Mucosa of stomach (tissue), 1 donor: ENCODE measurements around the gene NETO2.
"Not testable (repeated sequence)": the region's sequence is repeated elsewhere in the genome, so short reads cannot be mapped to it uniquely, and the experiment has no call there.

Source experiments
- H3K27me3 ChIP-seq: one replicate; pipeline ENCODE4 v1.7.0; 2013; ENCODE audit warnings: mild to moderate bottlenecking, low read length; ENCODE audit not compliant: control insufficient read depth, insufficient read depth
- H3K36me3 ChIP-seq: one replicate; pipeline ENCODE4 v1.7.0; 2013; ENCODE audit warnings: low read length; ENCODE audit not compliant: control insufficient read depth, insufficient read depth
- H3K4me1 ChIP-seq: one replicate; pipeline ENCODE4 v1.7.0; 2013; ENCODE audit warnings: mild to moderate bottlenecking, low read length; ENCODE audit not compliant: control insufficient read depth, insufficient read depth
- H3K4me3 ChIP-seq: one replicate; pipeline ENCODE4 v1.7.0; 2013; ENCODE audit warnings: low read length
- H3K9ac ChIP-seq: one replicate; pipeline ENCODE4 v1.7.0; 2013; ENCODE audit warnings: mild to moderate bottlenecking, low read length, moderate library complexity
- H3K9me3 ChIP-seq: one replicate; pipeline ENCODE4 v1.7.0; 2013; ENCODE audit warnings: mild to moderate bottlenecking, low read length, moderate library complexity; ENCODE audit not compliant: control insufficient read depth
- donor health status: Pancreatic carcinoma.

The NETO2 gene

DNA sequence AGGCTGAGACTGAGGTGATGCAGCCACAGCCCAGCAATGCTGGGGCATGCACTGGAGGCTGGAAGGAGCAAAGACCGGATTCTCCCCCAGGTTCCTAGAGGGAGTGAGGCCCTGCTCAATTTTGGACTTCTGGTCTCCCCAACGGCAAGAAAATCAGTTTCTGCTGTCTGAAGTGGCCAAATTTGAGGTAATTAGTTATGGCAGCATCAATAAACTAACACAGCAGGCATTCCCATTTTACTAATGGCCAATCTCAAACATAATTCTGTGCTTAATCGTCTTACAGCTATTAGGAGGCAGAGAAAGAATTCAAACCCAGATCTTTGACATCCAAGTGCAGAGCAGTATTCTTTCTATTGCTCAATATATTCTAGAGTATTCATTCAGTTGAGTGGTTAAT is 16.2 kb downstream of the NETO2 start:
- Histone ChIP-seq H3K9ac (no peak overlapping the region), H3K9me3 (no peaks in the 10 kb centered on the region)

DNA sequence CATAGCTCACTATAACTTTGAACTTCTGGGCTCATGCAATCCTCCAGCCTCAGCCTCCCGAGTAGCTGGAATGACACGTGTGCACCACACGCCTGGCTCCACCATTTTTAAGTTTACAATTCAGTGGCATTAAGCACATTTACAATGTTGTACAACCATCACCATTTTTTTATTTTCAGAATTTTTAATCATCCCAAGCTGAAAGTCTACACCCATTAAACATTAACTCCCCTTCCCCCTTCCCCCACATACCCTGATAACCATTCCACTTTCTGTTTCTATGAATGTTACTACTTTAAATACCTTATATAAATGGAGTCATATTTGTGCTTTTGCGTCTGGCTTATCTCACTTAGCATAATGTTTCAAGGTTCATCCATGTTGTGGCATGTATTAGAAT is 18.0 kb downstream of the NETO2 start:
- no peak overlapping the region for H3K4me3 ChIP-seq
- no peaks in the 10 kb centered on the region for H3K4me1 ChIP-seq
- H3K9me3 ChIP-seq: no peaks in the 10 kb centered on the region
- H3K36me3 ChIP-seq: no peaks in the 10 kb centered on the region
- H3K27me3 ChIP-seq: no peaks in the 10 kb centered on the region
- H3K9ac ChIP-seq: no peak overlapping the region

More for the DNA sequence above, 16.2 kb downstream of the NETO2 start:
- H3K36me3 ChIP-seq: no peaks in the 10 kb centered on the region
- no peaks in the 10 kb centered on the region for H3K4me1 ChIP-seq
- H3K27me3 ChIP-seq: no peaks in the 10 kb centered on the region
- no peak overlapping the region for H3K4me3 ChIP-seq

DNA sequence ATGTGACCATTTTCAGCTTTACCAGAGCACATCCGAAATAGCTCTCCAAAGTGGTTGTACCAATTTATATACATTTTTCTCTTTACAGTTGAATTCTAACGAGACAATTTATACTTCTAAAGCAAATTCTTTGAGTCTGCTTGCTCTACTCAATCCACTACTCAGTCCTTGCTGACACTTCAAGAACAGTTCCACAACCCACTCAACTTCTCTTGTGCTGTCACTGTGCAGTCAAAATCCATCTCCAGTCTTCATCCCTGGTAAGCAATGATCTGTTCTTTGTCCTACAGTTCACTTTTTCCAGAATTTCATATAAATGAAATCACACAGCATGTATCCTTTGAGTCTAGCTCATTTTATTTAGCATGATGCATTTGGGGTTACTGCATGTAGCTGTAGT is 30.6 kb downstream of the NETO2 start:
- no peaks in the 10 kb centered on the region for H3K4me1 ChIP-seq
- no peaks in the 10 kb centered on the region for H3K36me3 ChIP-seq
- no peaks in the 10 kb centered on the region for H3K9me3 ChIP-seq
- no peak overlapping the region for H3K4me3 ChIP-seq
- no peak overlapping the region for H3K9ac ChIP-seq
- H3K27me3 ChIP-seq: no peaks in the 10 kb centered on the region

DNA sequence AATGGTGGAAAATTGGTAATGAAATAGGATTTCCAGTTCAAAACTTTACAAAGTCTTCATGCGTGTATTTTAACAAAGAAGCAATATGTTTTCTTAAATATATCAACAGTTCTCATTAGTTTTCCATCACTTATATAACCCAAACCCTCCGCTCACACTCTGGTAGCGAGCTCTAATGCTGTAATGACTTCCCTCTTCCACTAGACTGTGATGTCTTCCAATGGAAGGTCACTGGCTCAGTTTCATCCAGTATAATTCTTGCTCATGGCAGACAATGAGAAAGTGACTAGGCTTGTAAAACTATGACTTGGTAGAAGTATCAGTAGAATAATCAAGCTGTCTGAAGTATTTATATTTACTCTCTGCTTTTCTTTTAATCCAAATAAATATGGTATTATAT is 32.8 kb downstream of the NETO2 start:
- no peaks in the 10 kb centered on the region for H3K4me1 ChIP-seq
- H3K9ac ChIP-seq: no peak overlapping the region
- H3K4me3 ChIP-seq: no peak overlapping the region
- H3K36me3 ChIP-seq: no peaks in the 10 kb centered on the region
- no peaks in the 10 kb centered on the region for H3K27me3 ChIP-seq
- H3K9me3 ChIP-seq: no peaks in the 10 kb centered on the region

DNA sequence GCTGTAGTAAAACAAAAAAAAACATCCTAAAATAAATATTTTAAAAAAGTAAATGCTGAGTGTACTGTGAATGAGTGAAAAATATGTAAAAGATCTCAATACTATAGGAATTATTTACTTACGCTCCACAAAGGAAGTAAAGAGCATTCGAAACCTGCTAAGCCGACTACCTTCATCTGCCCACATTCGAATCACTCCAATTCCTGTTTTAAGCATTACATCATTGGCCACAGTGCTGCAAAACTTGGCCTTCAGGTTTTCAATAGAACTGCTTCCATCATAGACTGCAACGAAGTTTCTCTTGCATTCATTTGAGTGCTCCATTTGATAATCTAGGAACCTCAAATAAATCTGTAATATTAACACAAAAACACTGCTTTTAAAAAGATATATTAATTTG is 34.4 kb downstream of the NETO2 start:
- Histone ChIP-seq H3K4me1 (no peaks in the 10 kb centered on the region), H3K36me3 (no peaks in the 10 kb centered on the region), H3K27me3 (no peaks in the 10 kb centered on the region), H3K4me3 (no peak overlapping the region), H3K9me3 (no peaks in the 10 kb centered on the region), H3K9ac (no peak overlapping the region)

DNA sequence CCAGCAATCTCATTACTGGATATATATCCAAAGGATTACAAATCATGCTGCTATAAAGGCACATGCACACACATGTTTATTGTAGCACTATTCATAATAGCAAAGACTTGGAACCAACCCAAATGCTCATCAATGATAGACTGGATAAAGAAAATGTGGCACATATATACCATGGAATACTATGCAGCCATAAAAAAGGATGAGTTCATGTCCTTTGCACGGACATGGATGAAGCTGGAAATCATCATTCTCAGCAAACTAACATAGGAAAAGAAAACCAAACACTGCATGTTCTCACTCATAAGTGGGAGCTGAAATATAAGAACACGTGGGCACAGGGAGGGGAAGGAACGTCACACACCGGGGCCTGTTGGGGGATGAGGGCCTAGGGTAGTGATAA is 40.8 kb downstream of the NETO2 start:
- H3K4me3 ChIP-seq, H3K27me3 ChIP-seq, H3K9me3 ChIP-seq, H3K36me3 ChIP-seq, H3K9ac ChIP-seq, H3K4me1 ChIP-seq: not testable (repeated sequence)

DNA sequence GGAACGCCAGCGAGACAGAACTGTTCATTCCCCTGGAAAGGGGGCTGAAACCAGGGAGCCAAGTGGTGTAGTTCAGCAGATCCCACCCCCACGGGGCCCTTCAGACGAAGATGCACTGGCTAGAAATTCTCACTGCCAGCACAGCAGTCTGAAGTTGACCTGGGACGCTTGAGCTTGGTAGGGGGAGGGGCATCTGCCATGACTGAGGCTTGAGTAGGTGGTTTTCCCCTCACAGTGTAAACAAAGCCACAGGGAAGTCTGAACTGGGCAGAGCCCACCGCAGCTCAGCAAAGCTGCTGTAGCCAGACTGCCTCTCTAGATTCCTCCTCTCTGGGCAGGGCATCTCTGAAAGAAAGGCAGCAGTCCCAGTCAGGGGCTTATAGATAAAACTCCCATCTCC is 46.6 kb downstream of the NETO2 start:
- H3K4me3 ChIP-seq, H3K4me1 ChIP-seq, H3K9ac ChIP-seq, H3K27me3 ChIP-seq, H3K9me3 ChIP-seq, H3K36me3 ChIP-seq: not testable (repeated sequence)

DNA sequence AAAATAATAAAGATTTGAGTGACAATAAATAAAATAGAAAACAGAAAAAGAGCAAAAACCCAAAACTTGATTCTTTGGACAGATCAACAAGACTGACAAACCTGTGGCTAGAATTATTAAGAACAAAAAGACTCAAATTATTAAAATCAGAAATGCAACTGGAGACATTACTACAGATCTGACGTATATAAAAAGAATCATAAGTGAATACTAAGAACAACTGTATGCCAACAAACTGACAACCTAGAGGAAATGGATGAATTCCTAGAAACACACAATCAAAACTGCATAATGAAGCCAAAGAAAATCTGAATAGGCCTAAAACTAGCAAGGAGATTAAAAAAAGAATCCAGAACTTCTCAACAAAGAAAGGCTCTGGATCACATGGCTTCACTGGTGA is 47.4 kb downstream of the NETO2 start:
- H3K9me3 ChIP-seq: no peaks in the 10 kb centered on the region
- H3K4me1 ChIP-seq: no peaks in the 10 kb centered on the region
- no peak overlapping the region for H3K4me3 ChIP-seq
- no peaks in the 10 kb centered on the region for H3K36me3 ChIP-seq
- H3K9ac ChIP-seq: no peak overlapping the region
- no peaks in the 10 kb centered on the region for H3K27me3 ChIP-seq

DNA sequence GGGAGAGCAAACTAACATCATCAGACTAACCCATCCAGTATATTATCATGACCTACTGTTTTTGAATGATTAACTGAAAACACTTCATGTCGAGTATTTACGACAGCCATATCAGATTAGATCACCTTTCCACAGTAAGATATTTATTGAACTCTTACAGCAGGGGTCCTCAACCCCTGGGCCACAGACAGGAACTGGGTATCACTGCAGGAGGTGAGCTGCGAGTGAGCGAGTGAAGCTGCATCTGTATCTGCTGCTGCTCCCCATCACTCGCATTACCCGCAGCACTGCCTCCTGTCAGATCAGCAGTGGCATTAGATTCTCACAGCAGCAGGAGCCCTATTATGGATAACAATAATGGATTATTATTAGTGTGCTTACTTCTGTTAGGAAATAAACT is 59.5 kb downstream of the NETO2 start:
- Histone ChIP-seq H3K27me3 (no peaks in the 10 kb centered on the region), H3K9me3 (no peaks in the 10 kb centered on the region), H3K36me3 (no peaks in the 10 kb centered on the region), H3K9ac (no peak overlapping the region), H3K4me3 (no peak overlapping the region), H3K4me1 (no peaks in the 10 kb centered on the region)

DNA sequence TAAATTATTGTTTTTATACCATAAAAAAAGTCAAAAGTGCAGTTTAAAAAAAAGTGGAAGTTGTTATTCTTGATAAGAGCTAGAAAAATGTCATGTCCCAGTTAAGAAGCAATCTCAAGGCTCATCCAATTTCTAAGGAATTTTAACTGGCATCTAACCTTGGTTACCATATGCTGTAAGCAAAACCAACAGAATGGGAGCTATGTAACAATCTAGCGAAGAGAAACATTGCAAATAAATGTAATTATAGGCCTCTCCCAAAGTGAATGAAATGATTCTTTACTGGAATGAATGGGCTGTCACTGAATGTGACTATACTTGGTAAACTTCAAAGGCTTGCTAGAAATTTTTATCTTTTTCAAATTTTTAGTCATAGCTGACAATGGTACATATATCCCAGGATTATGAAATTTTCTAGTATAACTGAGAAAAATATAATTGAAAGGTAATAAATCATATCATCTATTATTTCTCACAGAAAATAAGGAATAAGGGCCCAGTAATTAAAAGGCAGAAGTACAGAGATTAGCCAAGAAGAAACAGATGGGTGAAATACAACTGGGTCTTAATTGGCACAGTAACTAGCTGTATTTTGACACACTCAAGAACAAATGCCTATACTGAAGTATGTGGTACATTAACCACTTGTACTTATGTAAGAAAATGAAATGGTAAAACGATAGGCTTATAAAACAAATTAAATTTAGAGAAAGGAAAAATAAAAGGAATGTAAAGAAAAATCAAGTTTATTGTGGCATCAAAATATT is 61.5 kb downstream of the NETO2 start:
- no peaks in the 10 kb centered on the region for H3K9me3 ChIP-seq
- no peak overlapping the region for H3K9ac ChIP-seq
- no peak overlapping the region for H3K4me3 ChIP-seq
- no peaks in the 10 kb centered on the region for H3K27me3 ChIP-seq
- H3K4me1 ChIP-seq: no peaks in the 10 kb centered on the region
- no peaks in the 10 kb centered on the region for H3K36me3 ChIP-seq

DNA sequence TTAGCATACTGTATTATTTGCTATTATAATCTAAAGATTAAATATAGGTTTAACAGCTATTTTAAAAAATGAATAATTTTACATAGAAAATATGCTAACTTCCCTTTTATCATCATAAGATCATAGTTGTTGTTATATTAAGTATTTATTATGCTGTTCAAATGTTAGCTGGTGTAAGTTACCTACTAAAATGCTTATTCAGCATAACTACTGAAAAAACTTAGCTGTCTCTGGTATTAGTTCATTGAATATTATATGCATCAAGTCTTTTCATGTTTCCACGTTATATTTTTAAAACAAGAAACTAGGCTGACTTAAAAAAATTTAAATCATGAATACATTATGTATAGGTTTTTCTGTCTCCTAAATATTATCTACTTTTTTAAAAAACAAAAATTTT is 62.6 kb downstream of the NETO2 start:
- Histone ChIP-seq H3K9ac (no peak overlapping the region), H3K27me3 (no peaks in the 10 kb centered on the region), H3K4me1 (no peaks in the 10 kb centered on the region), H3K4me3 (no peak overlapping the region), H3K9me3 (no peaks in the 10 kb centered on the region), H3K36me3 (no peaks in the 10 kb centered on the region)

DNA sequence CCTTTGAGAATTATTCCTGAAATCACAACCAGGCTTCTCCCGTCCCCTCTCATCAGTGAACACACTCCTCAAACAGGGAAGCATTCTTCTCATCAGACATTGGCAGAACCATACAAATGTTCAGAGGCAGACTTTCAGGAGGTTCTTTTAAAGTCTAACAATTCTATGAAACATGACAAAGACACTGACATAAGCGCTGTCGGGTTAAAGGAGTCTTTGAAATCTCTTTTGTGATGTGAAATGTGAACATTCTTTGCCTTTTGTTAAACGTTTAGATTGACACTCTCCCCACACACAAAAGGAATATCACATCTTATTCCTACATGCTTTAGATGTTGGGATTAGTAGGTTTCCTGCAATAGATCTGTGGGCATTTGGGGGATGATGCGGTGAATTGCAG is 63.9 kb downstream of the NETO2 start:
- no peak overlapping the region for H3K4me3 ChIP-seq
- no peak overlapping the region for H3K9ac ChIP-seq
- no peaks in the 10 kb centered on the region for H3K9me3 ChIP-seq
- no peaks in the 10 kb centered on the region for H3K27me3 ChIP-seq
- no peaks in the 10 kb centered on the region for H3K36me3 ChIP-seq
- H3K4me1 ChIP-seq: no peaks in the 10 kb centered on the region
